GM10266 (cell line): ENCODE data around the gene GRID2IP.

ENCODE experiments used
- DNase-seq: peaks from one replicate; pipeline ENCODE4 v3.0.0; 2012; ENCODE audit errors: extremely low spot score
- TF ChIP-seq, protein P1 (sequence below): IDR thresholded peaks from 2 replicates; pipeline ENCODE4 v1.5.1; 2012; ENCODE audit warnings: mild to moderate bottlenecking, low read depth; ENCODE audit not compliant: control insufficient read depth, insufficient read depth; ENCODE audit errors: missing control alignments

GRID2IP gene

DNA sequence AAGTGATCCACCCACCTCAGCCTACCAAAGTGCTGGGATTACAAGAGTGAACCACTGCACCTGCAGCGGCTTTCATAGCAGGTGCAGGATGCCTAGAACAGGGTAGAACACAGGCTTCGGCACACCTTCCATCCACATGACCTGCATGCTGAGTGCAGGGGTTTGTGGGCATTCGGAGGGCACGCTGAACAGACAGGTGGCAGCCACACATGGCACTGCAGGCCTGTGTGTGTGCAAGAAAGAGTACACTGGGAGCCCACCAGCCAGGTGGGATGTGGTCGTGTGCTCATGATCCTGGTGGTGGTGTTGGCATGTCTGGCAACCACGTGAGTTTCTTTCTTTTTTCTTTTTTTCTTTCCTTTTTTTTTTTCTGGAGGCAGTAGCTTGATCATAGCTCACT is 38.4 kb downstream of the GRID2IP start:
- DNase-seq, result no peak
- TF ChIP-seq, protein P1, sequence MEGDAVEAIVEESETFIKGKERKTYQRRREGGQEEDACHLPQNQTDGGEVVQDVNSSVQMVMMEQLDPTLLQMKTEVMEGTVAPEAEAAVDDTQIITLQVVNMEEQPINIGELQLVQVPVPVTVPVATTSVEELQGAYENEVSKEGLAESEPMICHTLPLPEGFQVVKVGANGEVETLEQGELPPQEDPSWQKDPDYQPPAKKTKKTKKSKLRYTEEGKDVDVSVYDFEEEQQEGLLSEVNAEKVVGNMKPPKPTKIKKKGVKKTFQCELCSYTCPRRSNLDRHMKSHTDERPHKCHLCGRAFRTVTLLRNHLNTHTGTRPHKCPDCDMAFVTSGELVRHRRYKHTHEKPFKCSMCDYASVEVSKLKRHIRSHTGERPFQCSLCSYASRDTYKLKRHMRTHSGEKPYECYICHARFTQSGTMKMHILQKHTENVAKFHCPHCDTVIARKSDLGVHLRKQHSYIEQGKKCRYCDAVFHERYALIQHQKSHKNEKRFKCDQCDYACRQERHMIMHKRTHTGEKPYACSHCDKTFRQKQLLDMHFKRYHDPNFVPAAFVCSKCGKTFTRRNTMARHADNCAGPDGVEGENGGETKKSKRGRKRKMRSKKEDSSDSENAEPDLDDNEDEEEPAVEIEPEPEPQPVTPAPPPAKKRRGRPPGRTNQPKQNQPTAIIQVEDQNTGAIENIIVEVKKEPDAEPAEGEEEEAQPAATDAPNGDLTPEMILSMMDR, result no peak

DNA sequence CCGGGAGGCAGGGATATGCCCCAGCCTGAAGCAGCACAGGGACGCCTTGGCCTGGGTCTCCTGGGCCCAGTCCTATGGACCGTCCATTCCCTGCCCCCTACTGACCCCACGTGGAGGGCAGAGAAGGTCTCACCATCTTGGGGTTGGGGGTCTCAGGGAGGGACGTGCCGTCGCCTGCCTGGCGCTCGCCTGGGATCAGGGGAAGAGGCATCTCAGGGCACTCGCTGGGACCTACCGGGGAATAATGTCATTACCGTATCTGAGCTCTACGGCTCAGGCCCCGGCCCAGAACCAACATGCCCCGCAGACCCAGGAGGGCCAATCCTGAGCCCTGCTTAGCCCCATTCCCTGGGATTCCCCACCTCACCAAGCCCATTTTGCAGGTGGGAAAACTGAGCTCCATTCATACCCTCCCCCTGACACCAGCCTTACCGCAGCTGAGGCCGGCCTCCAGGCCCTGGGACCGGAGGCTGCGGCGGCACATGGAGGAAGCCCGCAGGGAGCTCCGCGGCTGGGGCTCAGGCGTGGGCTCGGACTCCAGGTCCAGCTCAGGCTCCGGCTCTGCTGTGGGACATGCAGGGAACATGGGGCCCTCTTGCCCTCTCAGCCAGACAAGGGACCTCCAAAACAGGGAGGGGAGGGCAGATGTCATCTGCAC is 40.7 kb downstream of the GRID2IP start:
- DNase-seq, result no peak
- TF ChIP-seq, protein P1, result no peak

DNA sequence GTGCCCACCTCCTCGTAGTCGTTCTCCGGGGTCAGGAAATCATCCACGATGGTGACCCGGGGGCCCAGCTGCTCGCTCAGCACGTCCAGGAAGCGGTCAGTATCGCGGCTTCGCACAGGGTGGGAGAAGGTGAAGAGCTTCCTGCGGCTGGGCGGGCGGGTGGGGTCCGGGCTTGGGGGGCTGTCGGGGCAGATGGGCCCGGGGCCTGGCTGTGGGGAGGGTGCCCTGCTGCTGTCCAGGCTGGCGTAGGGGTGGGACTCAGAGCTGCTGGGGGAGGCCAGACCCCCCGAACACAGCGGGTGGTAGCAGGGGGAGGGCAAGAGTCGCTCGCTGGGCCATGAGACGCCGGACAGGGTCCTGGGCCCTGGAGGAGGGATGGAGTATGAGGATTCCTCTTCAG is 42.3 kb downstream of the GRID2IP start:
- no peak for DNase-seq
- TF ChIP-seq, protein P1, result no peak

DNA sequence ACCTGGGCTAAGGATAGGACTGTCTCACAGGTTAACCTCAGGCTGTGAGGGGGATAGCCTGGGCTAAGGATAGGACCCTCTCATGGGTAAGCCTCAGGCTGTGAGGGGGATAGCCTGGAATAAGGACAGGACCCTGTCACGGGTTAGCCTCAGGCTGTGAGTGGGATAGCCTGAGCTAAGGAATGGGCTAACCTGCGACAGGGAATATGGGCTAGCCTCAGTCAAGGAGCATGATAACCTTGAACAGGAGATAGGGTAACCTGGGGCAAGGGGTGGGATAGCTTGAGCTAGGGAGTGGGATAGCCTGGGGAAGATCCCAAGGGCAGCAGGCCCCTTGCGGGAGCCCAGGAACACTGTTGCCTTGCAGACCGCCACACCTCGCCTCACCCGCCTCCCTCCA is 42.7 kb downstream of the GRID2IP start:
- TF ChIP-seq, protein P1, result no peak
- DNase-seq, result no peak

DNA sequence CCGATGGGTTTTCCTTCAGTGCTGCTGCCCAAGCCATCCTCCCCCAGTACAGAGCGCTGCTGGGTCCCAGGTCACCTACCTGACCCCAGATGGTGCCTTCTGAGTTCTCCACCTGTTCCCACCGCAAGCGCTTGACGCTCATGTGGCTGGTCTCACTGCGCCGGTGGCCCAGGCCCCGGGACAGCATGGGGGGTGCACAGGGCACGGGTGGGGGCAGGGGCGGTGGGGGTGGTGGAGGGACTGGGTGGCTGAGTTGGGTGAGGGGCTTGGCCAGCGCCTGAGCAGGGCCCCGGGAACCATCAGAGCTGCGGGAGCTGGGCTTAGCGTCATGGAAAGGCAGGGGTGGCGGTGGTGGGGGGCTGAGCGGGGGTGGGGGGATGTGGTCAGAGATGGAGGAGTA is 43.4 kb downstream of the GRID2IP start:
- no peak for DNase-seq
- TF ChIP-seq, protein P1, result no peak

DNA sequence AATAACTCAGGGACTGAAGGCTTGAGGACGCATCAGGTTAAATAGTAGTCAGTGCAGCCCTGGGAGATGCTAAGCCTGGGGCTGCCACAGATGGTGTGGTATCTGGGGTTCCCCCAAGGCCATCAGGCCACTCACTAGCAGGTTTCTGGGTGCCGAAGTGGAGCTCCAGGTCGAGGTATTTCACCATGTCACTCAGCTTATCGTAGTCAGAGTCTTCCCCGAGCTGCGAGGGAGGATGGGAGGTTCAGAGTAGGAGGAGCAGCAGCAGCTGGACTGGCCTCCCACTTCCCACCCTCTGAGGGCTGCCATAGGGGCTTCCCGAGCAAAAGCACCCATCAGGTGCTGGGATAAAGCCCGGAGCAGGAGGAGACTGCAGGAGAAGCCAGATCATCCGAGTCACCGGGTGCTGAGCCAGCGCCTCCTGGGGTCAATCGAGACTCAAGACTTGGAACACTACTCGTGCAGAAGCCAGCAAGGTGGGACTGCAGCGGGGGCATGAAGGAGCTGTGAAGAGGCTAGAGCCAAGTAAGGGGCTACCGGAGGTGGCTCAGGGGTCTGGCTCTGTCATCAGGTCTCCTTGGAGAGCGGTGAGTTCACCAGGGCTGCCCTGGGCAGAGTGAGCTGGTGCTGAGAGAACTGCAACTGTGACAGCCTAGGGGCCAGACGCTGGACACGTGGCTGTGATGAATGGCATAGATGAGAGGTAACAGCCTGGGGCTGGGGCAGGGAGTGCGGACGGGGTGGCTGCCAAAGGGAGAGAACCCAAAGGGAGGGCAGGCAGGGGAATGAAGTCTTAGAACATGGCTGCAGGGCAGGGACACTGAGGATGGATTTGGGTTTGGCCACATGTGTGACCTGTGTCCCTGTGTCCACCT is 45.3 kb downstream of the GRID2IP start:
- TF ChIP-seq, protein P1, result no peak
- no peak for DNase-seq

DNA sequence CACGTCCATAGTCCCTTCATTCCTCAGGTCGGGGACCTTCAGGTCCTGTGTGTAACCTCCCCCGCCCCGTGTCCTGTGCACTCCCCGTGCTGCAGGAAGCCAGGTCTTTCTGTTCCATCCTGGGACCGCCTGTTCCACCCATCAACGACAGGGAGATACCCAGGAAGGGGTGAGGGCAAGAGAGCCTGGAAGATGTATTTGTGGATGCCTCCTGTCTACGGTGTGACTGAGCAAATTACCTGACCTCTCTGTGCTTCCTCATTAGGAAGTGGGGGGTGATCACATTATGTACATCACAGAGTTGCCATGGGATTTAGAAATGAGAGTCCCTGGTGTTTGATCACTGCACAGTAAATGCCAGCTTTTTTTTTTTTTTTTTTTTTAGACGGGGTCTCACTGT is 46.3 kb downstream of the GRID2IP start:
- no peak for DNase-seq
- TF ChIP-seq, protein P1, result no peak
